NCI-H524 (cell line): ENCODE results near the gene PCYT1A.
"Not testable (repeated sequence)": the region's sequence is repeated elsewhere in the genome, so short reads cannot be mapped to it uniquely, and the experiment has no call there.

Experiments
- DNase-seq, 2 experiments: peaks; one replicate each; lab custom pipeline; 2025; lab: John Stamatoyannopoulos, UW

PCYT1A gene

DNA sequence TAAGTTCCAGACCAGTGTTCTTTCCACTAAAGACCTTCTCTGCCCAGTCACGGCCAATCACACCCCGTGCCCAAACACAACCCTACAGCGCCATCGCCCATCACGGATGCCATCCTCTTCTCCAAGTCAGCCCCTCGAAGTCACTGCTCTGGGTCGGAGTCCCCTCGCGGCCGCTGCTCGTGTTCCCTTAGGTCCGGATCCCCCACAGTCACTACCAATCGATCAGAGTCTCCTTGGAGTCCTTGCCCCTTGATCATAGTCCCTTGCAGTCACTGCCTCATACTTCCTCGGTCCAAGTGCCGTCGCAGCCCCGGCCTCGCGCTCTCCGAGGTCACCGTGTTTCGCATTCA is 461 bp downstream of the PCYT1A start:
- no peak for DNase-seq

GRCh38 chr3:196284396-196284795 is 3.1 kb downstream of the PCYT1A start:
- no peak for DNase-seq

DNA sequence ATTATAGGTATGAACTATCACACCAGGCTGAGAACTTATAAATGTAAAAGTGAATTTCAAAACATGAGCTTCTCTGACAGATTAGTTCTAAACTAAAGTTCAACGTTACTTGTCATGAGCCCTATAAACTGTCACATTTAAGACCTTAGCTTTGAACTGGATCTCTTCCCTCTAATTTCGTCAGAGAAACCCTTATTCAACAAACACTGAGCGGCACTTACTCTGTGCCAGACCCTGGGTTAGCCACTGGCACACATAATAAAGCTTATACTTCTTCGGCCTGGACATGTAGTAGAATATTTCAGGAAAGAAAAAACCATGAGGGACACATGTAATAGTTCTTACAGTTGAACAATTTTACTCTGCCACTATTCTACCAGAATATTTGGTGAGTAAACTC is 5.6 kb downstream of the PCYT1A start:
- no peak for DNase-seq

DNA sequence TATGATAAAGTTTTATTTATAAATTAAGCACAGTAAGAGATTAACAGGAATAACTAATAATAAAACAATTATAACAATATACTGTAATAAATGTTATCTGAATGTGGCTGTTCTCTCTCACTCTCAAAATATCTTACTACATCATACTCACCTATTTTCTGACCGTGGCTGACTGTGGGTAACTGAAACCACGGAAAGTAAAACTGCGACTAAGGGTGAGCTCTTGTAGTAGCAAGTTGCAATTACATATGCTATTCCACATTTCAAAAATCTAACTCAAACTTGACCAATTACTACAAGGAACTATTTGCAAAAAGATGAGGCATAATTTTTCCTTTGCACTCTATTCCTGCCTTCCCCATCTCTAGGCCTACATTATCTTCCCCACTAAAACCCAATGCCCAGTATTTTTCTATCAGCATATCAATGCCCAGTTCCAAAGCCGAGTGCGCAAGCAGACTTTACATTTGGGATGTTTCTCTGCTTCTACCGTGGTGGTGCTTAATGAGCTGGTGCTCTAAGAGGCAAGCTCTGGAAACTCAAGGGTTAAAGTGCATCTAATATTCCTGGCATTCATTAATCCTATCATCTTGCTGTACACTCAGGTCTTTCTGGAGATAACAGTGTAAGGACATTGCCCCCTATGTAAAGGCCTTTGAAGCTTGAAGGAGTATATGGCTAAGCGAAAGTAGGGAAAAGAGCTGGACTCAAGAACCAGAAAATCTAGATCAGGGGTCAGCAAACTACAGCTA is 6.7 kb downstream of the PCYT1A start:
- DNase-seq, result no peak

- DNase-seq, result no peak
Measured at GRCh38 chr3:196275126-196275525, 12.4 kb downstream of the PCYT1A start.

DNA sequence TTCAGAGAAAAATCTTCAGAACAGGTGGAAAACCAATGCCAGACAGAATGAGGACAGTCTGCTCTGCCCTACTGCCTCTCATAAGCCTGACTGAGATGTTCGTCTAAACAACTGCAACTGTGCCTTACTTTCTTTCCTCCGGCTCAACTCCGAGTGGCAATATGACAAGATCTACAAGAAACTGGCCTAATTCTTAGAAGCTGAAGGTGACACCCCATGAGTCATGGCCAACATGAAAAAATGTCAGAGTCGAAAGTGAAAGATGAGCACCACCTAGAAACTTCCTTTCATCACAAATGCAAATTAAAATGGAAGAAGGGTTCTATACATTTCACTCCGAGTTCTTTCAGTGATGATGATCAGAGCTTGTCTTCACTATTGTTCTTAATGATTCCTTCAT is 12.9 kb downstream of the PCYT1A start:
- DNase-seq, result no peak

GRCh38 chr3:196273655-196274054 is 13.9 kb downstream of the PCYT1A start:
- no peak for DNase-seq

- no peak for DNase-seq
Measured at GRCh38 chr3:196272826-196273225, 14.7 kb downstream of the PCYT1A start.

GRCh38 chr3:196270499-196270898 is 17.0 kb downstream of the PCYT1A start:
- DNase-seq, result no peak

- DNase-seq, result no peak
Measured at GRCh38 chr3:196268284-196269163, 19.0 kb downstream of the PCYT1A start.

DNA sequence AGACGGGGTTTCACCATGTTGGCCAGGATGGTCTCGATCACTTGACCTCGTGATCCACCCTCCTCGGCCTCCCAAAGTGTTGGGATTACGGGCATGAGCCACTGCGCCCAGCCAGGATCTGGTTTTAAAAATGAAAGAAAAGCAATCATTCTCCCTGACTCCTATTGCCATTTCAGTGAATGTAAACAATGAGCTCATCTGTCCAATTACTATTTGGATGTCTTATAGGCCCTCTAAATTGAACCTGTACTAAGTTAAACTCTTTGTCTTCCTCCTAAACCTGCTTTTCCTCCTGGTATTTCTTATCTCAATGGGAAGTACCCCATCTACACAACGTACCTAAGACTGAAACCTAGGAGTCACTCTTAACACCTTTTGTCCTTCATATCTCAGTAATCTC is 23.7 kb downstream of the PCYT1A start:
- no peak for DNase-seq

- no peak for DNase-seq
Measured at GRCh38 chr3:196260784-196261183, 26.7 kb downstream of the PCYT1A start.

GRCh38 chr3:196255776-196256175 is 31.8 kb downstream of the PCYT1A start:
- no peak for DNase-seq

- DNase-seq, result no peak
Measured at GRCh38 chr3:196254376-196255283, 32.9 kb downstream of the PCYT1A start.

- no peak for DNase-seq
Measured at GRCh38 chr3:196251918-196252317, 35.6 kb downstream of the PCYT1A start.

- no peak for DNase-seq
Measured at GRCh38 chr3:196246612-196247308, 40.8 kb downstream of the PCYT1A start.

DNA sequence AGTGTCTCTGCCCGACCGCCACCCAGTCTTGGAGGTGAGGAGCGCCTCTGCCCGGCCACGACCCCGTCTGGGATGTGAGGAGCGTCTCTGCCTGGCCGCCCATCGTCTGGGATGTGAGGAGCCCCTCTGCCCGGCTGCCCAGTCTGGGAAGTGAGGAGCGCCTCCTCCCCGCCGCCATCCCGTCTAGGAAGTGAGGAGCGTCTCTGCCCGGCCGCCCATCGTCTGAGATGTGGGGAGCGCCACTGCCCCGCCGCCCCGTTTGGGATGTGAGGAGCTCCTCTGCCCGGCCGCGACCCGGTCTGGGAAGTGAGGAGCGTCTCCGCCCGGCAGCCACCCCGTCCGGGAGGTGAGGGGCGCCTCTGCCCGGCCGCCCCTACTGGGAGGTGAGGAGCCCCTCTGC is 43.4 kb downstream of the PCYT1A start:
- not testable (repeated sequence) for DNase-seq

- no peak for DNase-seq
Measured at GRCh38 chr3:196241704-196242103, 45.8 kb downstream of the PCYT1A start.

DNA sequence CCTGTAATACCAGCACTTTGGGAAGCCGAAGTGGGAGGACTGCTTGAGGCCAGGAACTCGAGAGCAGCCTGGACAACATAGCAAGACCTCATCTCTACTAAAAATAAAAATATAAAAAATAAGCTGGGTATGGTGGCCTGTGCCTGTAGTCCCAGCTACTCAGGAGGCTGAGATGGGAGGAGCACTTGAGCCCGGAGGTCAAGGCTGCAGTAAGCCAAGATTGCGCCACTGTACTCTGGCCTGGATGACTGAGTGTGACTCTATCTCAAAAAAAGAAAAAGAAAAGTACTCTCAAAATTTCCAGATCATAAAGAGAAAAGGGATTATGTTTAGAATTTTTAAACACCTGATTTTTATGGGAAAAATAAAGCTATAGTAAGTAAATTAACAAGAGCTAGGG is 47.1 kb downstream of the PCYT1A start:
- DNase-seq, result no peak

- no peak for DNase-seq
Measured at GRCh38 chr3:196238612-196239560, 48.6 kb downstream of the PCYT1A start.

DNA sequence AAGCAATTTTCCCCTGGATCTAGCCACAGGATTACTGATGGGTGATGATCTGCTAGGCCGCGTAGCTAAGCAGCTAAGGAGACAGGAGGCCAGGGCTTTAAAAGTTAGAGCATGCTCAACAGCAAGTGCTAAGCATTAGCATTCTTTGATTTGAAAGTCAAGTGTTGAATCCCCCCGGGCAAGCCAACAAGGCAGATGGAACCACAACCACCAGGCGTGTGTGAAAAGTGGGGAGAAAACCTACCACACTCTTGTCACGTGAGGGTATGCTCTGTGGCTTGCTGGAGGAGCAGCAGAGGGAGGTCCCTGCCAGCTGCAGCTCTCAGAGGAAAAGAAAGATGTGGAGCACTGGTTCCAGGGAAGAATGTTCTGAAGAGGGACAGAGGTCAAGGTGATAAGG is 50.3 kb downstream of the PCYT1A start:
- DNase-seq, result no peak
